Skeletal muscle satellite cell (primary cell): ENCODE results near the gene OR10H5.
"Not testable (repeated sequence)": the region's sequence is repeated elsewhere in the genome, so short reads cannot be mapped to it uniquely, and the experiment has no call there.

Source experiments
- H3K27me3 ChIP-seq: 2 replicates; pipeline ENCODE4 v1.7.0; 2013; ENCODE audit warnings: low read length; ENCODE audit not compliant: control insufficient read depth, insufficient read depth
- H3K36me3 ChIP-seq: 2 replicates; pipeline ENCODE4 v1.7.0; 2013; ENCODE audit warnings: mild to moderate bottlenecking, control low read depth, low read length; ENCODE audit not compliant: insufficient read depth
- H3K4me1 ChIP-seq: 2 replicates; pipeline ENCODE4 v1.7.0; 2013; ENCODE audit warnings: low read length; ENCODE audit not compliant: control insufficient read depth, insufficient read depth
- H3K4me2 ChIP-seq: 2 replicates; pipeline ENCODE4 v1.7.0; 2013; ENCODE audit warnings: mild to moderate bottlenecking, low read length
- H3K4me3 ChIP-seq: 2 replicates; pipeline ENCODE4 v1.7.0; 2013; ENCODE audit warnings: low read length
- H3K9ac ChIP-seq: 2 replicates; pipeline ENCODE4 v1.7.0; 2013; ENCODE audit warnings: mild to moderate bottlenecking, low read depth, low read length, moderate library complexity
- H3K9me3 ChIP-seq: replicated peaks from 2 replicates; pipeline ENCODE4 v1.7.0; 2013; ENCODE audit warnings: mild to moderate bottlenecking, control low read depth, low read length

The OR10H5 gene

GRCh38 chr19:15813916-15814315 is 26.5 kb downstream of the OR10H5 start:
- H3K4me2 ChIP-seq, result no peak overlapping the region
- no peak overlapping the region for H3K9ac ChIP-seq
- no peaks in the 10 kb centered on the region for H3K4me1 ChIP-seq
- H3K4me3 ChIP-seq, result no peak overlapping the region
- H3K27me3 ChIP-seq, result no peaks in the 10 kb centered on the region
- no peaks in the 10 kb centered on the region for H3K36me3 ChIP-seq
- no peaks in the 10 kb centered on the region for H3K9me3 ChIP-seq

GRCh38 chr19:15815306-15815705 is 27.8 kb downstream of the OR10H5 start, which contains the start of gene OR10H1:
Gene OR10H1 (minus strand): TSS chr19:15815664. CDS start chr19:15808037, 7,627 bp downstream.
- Histone ChIP-seq H3K4me2 (no peak within 1 kb of the TSS), H3K4me1 (no peaks in the 10 kb centered on the region), H3K27me3 (no peaks in the 10 kb centered on the region), H3K36me3 (no peaks in the 10 kb centered on the region), H3K9ac (no peak within 1 kb of the TSS), H3K4me3 (no peak within 1 kb of the TSS), H3K9me3 (no peaks in the 10 kb centered on the region)

- H3K4me2 ChIP-seq, result no peak overlapping the region
- H3K36me3 ChIP-seq, result no peaks in the 10 kb centered on the region
- no peak overlapping the region for H3K4me3 ChIP-seq
- no peaks in the 10 kb centered on the region for H3K4me1 ChIP-seq
- no peak overlapping the region for H3K9ac ChIP-seq
- no peaks in the 10 kb centered on the region for H3K9me3 ChIP-seq
- H3K27me3 ChIP-seq, result no peaks in the 10 kb centered on the region
Measured at GRCh38 chr19:15820646-15821045, 33.2 kb downstream of the OR10H5 start.

GRCh38 chr19:15825753-15826152 is 38.3 kb downstream of the OR10H5 start:
- Histone ChIP-seq H3K4me1 (no peaks in the 10 kb centered on the region), H3K9ac (no peak overlapping the region), H3K4me2 (no peak overlapping the region), H3K4me3 (no peak overlapping the region), H3K9me3 (no peaks in the 10 kb centered on the region), H3K27me3 (no peaks in the 10 kb centered on the region), H3K36me3 (no peaks in the 10 kb centered on the region)

GRCh38 chr19:15828121-15828610 is 40.7 kb downstream of the OR10H5 start:
- Histone ChIP-seq H3K4me1 (no peaks in the 10 kb centered on the region), H3K4me3 (no peak overlapping the region), H3K9ac (no peak overlapping the region), H3K4me2 (no peak overlapping the region), H3K9me3 (no peaks in the 10 kb centered on the region), H3K27me3 (no peaks in the 10 kb centered on the region), H3K36me3 (no peaks in the 10 kb centered on the region)

- not testable (repeated sequence) for H3K9ac ChIP-seq
Measured at GRCh38 chr19:15828611-15829305, 41.3 kb downstream of the OR10H5 start.

GRCh38 chr19:15829306-15829698 is 41.8 kb downstream of the OR10H5 start:
- Histone ChIP-seq H3K4me1 (no peaks in the 10 kb centered on the region), H3K27me3 (no peaks in the 10 kb centered on the region), H3K36me3 (no peaks in the 10 kb centered on the region), H3K4me2 (no peak overlapping the region), H3K9me3 (no peaks in the 10 kb centered on the region), H3K4me3 (no peak overlapping the region), H3K9ac (no peak overlapping the region)

More at GRCh38 chr19:15828611-15829305, 41.3 kb downstream of the OR10H5 start:
- H3K27me3 ChIP-seq, H3K4me3 ChIP-seq, H3K4me1 ChIP-seq, H3K36me3 ChIP-seq, H3K9me3 ChIP-seq, H3K4me2 ChIP-seq: not testable (repeated sequence)

GRCh38 chr19:15829786-15830185 is 42.3 kb downstream of the OR10H5 start:
- no peak overlapping the region for H3K4me3 ChIP-seq

GRCh38 chr19:15831626-15832025 is 44.2 kb downstream of the OR10H5 start:
- Histone ChIP-seq H3K9ac (no peak overlapping the region), H3K36me3 (no peaks in the 10 kb centered on the region), H3K9me3 (no peaks in the 10 kb centered on the region), H3K4me2 (no peak overlapping the region), H3K27me3 (no peaks in the 10 kb centered on the region), H3K4me3 (no peak overlapping the region), H3K4me1 (peaks cover 4% of the 10 kb centered on the region)

More at GRCh38 chr19:15829786-15830185, 42.3 kb downstream of the OR10H5 start:
- Histone ChIP-seq H3K9me3 (no peaks in the 10 kb centered on the region), H3K36me3 (no peaks in the 10 kb centered on the region), H3K9ac (no peak overlapping the region), H3K4me2 (no peak overlapping the region), H3K27me3 (no peaks in the 10 kb centered on the region), H3K4me1 (no peaks in the 10 kb centered on the region)

GRCh38 chr19:15834232-15834631 is 46.8 kb downstream of the OR10H5 start:
- H3K4me1 ChIP-seq, H3K4me3 ChIP-seq, H3K4me2 ChIP-seq, H3K9ac ChIP-seq, H3K36me3 ChIP-seq, H3K9me3 ChIP-seq, H3K27me3 ChIP-seq: not testable (repeated sequence)

GRCh38 chr19:15835565-15836329 is 48.3 kb downstream of the OR10H5 start:
- not testable (repeated sequence) for H3K27me3 ChIP-seq, H3K9me3 ChIP-seq, H3K4me1 ChIP-seq, H3K36me3 ChIP-seq
- Histone ChIP-seq H3K4me3 (peak overlapping the region; percentile 84), H3K4me2 (peak overlapping the region; percentile 92), H3K9ac (peak overlapping the region; percentile 92)
